HG02678 (cell line): ENCODE measurements around the gene BAAT.
"Not testable (repeated sequence)": the region's sequence is repeated elsewhere in the genome, so short reads cannot be mapped to it uniquely, and the experiment has no call there.

ENCODE experiments used
- ATAC-seq: cut with Tn5 transposase; IDR thresholded peaks from one replicate; pipeline ENCODE4 v1.9.1; 2021; ENCODE audit warnings: mild to moderate bottlenecking, moderate library complexity; ENCODE audit not compliant: unreplicated experiment

The BAAT gene

DNA sequence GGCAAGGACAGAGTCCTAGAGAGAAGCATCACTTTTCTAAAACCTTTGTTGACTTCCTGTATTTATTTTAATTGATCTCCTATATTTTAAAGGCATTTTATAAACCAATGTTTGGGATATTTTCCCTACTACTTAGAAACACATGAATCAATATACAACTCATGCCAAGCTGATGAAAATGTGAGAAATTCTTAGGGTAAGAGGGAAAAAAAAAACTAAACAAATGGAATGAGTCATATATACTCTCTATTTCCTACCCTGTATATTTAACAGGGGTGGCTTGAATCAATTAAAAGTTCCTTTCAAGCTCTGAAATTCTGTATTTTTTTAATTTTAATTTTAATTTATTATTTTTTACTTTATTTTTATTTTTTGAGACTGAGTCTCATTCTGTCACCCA lies 19.6 kb downstream of the BAAT start:
- no peak for ATAC-seq

DNA sequence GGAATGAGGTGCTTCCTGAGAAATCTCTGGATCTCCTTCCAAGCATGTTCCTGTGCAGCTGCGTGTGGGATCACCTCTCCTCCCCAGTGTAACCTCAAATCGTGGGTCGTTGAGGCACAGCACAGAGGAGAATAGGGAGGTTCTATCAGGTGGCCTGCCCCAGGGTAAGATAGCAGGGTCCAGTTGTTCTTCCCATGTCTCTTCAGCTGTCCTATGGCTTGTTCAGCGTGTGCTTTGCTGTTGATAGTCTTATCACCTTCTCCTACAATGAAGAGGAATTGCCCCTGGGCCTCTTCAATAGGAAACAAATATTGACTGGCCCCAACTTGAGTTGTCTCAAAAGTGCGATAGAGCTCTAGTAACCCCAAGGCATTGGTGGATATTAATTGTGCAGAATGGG lies 22.4 kb downstream of the BAAT start:
- no peak for ATAC-seq

DNA sequence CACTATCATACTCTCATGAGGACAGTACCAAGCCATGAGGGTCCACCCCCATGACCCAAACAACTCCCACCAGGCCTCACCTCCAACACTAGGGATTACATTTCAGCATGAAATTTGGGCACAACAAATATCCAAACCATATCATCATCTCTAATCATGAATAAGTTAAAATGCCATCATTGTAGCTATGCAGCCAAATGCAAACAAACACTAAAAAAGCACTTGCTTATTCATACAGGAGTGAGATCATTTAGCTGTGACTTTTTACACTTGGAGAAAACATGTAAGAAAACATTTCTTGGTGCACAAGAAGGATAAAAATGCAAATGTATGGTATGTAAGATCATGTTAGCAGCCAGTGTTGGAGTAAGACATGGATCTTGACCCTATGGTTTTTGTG lies 24.2 kb downstream of the BAAT start:
- ATAC-seq = no peak

DNA sequence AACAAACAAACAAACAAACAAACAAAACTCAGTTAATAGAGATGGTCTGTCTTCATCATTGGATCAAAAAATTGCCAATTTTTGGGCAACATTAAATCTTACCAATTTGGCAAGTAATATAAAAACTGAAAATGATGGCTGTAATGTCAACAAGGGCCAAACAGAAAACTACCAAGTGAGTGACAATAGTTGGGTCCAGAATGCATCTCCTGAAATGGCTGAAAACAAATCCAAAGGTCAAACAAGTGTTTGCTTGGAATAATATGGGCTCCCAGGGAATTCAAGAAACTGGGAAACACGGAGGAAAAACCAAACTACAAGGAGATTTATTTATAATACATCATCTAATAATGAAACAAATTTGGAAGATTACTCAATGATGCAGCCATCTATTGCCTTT lies 25.1 kb downstream of the BAAT start:
- no peak for ATAC-seq

DNA sequence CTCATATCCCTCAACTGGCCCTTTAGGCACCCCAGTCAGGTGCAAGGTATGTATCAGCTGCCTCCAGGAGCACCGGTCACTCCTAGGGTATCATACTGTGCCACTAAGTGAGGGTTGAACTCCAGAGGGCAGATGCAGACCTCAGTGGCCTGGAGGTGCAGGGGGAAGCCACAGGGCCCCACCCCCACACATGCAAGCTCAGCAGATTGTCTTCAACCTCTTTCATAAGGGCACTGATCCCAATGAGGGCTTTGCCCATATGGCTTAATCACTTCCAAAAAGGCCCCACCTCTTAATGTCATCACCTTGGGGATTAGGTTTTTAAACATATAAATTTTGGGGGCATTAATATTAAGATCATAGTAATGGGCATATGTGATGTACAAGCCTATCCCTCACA lies 28.2 kb downstream of the BAAT start:
- no peak for ATAC-seq

DNA sequence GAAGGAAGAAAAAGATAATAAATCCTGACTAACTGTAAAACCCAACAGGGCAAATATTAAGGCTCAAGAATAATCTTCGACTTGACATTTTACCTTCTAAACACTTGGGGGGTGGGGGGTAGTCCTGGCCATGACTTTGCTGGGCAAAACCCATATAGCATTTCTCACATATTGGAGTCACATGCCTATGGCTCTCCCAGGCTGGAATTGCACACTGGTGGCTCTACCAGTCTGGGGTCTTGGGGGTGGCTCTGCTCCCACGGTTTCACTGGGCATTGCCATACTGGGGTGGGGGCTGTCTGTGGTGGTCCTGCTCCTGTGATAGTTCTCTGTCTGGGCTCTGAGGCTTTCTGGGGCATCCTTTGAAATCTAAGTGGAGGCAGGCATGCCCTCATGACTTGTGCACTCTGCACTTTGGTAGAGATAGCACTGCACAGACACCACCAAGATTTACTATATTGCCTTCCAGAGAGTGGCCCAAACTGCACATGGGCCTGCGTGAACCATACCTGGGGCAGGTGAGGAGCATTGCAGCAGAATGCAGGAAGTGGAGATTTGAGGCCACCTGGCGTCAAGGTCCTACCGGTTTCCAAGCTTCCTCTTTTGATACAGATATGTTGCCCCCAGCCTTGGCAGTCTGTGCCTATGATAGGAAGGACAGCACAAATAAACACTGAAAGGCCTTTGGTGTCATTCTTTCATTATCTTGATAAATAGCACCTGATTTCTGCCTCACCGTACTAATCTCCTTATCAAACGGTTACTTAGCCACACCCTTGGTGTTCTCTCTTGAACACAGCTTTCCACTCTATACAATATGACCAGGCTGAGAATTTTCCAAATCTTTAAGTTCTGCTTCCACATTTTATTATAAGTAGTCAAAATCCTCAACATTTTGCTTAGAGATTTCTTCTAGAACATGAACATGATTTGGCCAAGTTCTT lies 29.8 kb downstream of the BAAT start:
- no peak for ATAC-seq

DNA sequence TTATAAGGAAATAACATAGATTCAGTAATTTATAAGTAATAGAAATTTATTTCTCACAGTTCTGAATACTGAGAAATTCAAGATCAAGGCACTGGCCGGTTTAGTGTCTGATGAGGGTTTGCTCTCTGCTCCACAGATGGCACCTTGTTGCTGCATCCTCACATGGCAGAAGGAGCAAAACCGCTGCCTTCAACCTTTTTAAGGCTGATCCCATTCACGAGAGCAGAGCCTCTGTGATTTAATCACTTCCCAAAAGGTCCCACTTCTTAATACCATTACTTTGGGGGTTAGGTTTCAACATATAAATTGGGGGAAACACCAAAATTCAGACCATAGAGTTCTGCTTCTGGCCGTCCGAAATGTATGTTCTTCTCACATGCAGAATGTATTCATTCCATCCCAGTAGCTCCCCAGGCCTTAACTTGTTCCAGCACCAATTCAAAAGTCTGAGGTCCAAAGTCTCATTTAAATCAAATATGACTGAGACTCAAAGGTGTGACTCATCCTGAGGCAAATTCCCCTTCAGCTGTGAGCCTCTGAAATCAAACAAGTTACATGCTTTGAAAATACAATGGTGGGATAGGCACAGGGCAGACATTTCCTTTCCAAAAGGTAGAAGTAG lies 30.6 kb downstream of the BAAT start:
- no peak for ATAC-seq

DNA sequence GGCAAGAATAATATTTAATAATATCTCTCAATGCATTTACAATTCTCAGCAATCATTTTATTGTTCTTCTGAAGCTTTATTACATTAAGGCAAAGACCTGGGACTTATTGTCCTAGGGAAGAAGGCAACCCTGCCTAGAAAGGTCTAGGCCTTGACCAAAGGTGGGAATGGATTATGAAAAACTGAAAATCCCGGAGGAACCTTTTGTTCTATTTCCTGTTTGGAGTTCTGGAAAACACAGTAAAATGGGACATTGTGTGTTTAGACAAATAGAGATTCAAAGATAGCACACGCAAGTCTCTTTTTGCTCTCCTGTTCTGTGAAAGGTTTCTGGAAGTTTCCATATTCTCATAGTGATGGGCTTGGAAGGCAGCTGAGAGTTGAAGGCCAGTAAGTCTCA lies 31.1 kb downstream of the BAAT start:
- ATAC-seq = no peak

DNA sequence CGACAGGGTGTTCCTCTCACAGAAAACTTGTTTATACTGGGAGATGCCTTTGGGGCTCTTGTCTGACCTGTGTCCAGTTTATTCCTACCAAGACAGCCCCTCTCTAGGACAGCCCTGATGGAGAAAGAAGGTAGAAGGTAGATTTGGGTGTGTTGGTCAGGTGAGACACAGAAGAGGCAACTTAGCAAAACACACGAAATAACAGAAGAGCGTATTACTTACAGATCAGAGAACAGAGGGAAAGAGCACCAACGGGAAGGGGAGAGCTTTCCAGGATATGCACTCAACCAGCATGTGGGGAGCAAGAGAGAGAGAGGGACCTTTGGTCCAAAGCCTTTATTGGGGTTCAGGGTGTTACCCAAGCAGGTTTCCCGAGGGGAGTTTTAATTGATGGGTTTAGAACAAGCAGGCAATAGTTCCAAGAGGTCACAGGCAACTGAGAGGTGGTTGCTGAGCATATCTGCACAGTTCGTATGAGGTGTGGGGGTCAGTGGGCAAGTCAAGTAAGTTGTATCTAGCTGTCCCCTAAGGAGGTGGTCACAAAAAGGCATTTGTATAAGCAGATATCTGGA lies 31.8 kb downstream of the BAAT start:
- ATAC-seq = no peak

DNA sequence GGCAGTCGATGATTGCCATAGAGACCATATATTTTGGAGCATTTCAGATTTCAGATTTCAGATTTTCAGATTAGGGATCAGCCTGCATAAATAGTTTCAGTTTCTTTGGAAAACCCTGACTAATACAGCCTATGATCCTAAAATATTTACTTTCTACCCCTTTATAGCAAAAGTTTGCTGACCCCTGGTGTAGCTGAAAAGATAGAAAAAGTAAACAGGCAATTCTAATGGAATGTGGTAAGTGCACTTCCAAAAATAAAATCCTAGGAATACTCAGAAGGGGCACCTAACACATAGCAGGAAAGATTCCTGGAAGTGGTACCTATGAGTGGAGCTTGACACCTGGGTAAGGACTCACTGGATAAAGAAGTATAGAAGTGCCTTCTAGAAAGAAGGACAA lies 34.5 kb downstream of the BAAT start:
- ATAC-seq = no peak

DNA sequence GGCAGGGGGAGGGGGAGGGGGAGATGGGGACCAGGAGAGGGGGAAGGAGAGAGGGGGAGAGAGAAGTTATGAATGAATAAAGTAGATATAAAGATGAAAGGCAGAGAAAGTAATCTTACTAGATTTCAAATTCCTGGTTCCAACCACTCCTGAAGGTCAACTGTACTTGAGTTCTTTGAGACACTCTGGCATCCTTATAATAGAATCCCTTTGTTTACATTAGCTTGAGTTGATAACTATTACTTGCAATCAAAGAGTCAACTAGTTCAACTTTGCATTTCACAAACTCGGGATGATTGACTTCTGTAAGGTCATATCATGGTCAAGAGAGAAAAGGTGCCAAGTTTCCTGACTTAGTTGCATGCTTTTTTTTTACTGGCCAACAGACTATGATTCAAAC lies 42.2 kb downstream of the BAAT start:
- ATAC-seq = no peak

DNA sequence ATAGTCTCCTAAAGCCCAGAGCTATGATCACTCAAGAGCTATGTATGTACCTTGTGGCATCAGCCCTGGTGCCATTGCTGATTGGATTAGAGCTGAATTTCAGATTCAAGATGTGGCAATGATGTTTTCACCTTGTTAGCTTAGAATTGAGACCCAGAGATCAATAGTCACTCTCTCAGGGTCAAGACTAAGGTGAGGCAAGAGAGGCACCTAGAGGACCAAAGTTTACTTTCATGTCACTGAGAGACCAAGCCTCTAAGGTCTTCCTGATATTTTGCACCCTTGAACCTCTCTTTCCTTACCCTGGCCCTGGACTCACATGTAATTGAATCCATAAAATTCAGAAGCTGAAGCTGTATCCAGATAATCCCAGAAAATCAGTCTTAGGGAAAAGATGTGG lies 42.8 kb downstream of the BAAT start:
- ATAC-seq = no peak

DNA sequence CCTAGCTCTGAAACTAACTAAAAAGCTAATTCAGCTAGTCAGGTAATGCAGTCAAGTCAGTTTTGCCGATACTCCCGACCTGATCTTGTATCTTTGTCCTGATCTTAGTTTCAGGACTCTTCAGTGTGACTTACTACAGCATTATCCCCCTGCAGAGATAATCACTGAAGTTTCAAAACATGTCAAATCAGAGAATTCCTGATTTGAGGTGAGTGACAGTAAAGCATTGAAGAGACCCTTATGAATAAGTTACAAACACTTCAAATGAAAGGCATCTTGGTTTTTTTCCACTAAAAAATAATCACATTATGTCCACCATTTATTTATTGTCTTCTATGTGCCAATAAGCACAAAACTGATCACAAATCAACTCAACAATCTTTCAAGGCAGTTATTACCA lies 47.6 kb downstream of the BAAT start:
- no peak for ATAC-seq

DNA sequence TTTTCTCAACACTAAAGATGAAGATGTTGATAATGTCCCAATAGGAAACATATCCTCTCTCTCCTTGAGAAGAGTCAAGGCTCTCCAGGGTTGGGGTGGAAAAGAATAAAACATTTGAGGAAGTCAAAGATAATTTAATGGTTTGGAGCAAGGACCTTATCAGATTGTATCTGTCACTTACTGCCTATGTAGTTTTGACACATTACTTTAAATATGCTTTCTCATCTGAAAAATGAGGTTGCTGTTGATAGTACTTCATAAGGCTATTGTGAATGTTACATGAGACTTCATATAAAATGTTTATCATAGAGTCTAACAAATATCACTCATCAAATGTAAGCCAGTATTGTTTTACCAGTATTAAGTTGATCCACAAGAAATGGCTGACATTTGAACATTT lies 48.7 kb downstream of the BAAT start:
- no peak for ATAC-seq

DNA sequence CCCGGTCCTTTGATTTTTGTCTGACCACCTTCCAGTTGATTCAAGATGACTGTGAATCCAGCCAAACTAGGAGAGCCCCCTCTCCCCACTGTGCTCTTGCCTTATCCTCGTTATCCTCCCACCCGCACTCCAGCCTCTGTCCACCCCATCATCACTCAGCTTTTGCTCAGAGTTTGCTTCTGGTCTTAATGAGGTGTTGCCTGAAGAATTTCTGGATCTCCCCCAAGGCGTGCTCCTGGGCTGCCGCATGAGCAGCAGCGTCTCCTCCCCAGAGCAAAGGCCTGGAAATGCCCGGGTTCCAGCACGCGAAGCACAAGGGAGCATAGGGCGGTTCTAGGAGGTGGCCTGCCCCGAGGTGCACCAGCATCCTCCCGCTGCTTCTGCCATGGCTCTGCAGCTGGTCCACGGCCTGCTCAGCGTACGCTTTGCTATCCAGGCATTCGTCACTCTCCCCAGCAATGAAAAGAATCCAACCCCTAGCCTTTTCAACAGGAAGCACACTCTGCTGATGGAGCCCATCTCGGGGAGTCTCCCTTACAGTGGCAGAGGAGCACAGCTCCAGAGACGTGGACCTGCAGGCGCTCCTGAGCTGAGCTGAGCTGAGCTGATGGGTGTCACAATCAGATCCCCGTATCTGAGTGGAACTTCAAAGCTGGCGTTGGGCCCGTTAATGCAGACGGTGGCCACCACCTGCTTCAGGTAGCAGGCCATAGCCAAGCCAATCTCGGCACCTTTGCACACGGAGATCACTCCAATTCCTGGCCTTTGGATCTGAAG lies 50.7 kb downstream of the BAAT start:
- no peak for ATAC-seq

DNA sequence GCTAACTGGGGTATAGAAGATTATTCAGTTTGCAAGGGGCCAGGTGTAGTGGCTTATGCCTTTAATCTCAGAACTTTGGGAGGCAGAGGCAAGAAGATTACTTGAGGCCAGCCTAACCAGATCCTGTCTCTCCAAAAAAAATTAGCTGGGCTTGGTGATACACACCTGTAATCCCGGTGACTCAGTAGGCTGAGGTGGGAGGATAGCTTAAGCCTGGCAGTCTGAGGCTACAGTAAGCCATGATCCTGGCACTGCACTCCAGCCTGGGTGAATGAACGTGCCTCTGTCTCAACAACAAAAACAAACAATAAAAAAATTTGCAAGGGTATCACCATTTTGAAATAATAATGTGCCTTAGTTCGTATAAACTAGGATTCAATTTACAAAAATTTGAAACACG lies 51.3 kb downstream of the BAAT start:
- no peak for ATAC-seq

DNA sequence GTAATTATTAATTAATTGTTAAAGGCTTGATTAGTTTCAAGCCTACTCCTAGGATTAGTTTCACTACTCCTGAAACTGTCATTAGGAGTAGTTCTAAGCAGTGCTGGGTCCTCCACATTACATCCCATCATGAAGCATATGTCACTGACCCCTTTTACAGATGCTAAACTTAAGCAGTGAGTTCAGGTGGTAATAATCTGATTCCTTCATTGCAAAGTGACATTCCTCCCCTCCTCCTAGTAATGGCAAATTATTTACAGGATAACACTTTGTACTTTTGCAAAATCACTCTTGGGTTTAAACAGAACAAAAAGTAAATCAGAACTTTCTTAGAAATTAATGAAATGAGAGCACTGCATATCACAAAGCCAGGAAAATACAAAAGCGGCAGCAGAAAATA lies 52.4 kb downstream of the BAAT start:
- no peak for ATAC-seq

DNA sequence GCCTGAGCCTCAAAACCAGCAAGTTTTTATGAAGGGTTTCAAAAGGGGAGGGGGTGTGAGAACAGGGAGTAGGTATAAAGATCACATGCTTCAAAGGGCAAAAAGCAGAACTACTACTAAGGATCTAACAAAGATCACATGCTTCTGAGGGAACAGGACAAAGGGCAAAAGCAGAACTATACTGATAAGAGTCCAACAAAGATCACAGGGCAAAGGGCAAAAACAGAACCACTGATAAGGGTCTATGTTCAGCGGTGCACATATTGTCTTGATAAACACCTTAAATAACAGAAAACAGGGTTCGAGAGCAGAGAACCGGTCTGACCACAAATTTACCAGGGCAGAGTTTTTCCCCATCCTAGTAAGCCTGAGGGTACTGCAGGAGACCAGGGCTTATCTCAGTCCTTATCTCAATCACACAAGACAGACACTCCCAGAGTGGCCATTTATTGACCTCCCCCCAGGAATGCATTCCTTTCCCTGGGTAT lies 57.3 kb downstream of the BAAT start:
- ATAC-seq = not testable (repeated sequence)

DNA sequence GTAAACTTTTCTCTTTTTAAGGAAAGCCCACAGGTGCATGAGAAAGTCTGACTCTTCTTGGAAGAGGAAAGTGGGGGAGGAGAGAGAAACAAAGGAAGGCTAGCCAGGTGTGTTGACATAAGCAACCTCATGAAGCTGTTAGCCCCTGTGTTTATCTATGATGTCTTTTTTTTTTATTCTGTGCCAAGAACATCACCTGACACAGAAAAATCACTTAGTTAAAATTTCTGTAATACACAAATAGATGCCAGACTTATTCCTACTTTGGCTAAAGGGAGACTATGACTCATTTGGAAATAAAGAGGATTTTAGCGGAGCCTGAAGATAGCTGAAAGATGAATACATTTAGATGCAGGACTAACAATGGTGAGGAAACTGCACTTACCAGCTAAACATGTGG lies 58.3 kb downstream of the BAAT start:
- ATAC-seq = no peak

DNA sequence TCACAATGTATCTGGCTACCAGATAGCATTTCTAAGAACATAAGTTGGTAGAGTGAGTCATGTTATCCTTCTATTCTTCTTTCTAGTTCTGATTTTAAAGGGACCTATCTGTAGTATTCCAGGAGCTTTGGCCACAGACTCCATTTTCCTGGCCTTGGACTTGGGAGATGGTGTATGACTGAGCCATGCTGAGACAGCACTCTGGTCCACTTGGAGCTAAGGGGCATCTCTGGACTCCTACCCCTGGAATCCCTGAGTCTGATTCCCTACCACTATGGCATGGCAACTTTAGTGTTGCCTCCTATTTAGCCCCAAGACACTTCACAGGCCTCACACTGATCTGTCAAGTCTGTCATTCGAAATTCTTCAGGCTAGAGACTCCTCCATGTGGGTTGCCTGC lies 58.8 kb downstream of the BAAT start:
- ATAC-seq = no peak

DNA sequence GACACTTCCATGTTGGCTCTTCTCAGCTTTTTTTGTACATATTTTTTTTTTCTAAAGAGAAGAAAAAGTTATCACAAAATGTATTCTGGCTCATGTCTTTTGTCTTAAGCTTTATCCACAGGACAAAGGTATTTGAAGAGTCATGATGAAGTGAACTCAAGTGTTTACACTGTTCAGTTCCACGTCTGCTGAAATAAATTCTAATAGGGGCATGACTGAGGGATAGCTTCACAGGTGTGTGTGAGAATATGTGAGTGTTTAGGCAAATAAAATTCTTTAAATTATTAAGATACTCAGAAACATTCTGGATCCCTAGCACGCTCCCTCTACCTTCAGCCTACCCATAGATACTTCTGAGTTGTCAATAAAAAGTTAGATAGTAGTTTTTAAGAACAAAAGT lies 59.8 kb downstream of the BAAT start:
- no peak for ATAC-seq
